ENCODE measurements around the gene GALNT9.

GALNT9 gene

DNA sequence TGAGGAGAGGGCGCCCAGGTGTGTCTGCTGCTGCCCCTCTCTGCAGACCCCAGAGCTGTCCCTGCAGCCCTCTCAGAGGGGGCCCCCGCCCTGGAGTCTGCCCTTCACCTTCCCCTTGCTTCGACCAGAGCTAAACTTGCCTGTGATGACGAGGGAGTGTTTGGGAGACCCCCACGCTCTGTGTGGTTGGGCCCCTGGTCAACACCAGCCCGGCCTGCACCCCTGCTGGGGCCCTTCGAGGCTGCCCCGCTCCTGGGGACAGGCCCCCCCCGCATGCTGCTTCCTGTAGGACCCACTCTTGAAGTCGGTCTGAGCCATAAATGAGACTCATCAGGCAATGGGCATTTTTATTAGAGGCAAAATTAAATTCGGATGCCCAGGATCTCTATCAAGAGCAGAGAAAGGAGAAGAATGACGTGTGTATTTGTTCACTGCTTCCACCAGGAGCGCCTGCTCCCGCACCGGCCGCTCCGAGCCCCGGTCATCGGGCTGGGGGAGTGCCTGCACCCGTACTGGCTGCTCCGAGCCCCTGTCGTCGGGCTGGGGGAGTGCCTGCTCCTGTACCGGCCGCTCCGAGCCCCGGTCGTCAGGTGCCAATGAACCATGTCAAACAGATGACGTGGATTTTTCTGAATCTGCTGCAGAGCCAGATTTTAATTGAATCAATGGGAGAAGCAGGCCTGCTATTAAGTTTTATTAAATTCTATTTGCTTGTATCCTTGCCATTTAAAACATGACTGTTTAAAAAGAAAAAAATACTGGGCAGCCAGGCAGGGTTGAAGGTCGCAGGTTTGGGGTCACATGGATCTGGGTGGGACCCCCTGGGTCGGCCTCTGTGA lies 137.5 kb downstream of the GALNT9 start:
- DNase-seq: no peak

DNA sequence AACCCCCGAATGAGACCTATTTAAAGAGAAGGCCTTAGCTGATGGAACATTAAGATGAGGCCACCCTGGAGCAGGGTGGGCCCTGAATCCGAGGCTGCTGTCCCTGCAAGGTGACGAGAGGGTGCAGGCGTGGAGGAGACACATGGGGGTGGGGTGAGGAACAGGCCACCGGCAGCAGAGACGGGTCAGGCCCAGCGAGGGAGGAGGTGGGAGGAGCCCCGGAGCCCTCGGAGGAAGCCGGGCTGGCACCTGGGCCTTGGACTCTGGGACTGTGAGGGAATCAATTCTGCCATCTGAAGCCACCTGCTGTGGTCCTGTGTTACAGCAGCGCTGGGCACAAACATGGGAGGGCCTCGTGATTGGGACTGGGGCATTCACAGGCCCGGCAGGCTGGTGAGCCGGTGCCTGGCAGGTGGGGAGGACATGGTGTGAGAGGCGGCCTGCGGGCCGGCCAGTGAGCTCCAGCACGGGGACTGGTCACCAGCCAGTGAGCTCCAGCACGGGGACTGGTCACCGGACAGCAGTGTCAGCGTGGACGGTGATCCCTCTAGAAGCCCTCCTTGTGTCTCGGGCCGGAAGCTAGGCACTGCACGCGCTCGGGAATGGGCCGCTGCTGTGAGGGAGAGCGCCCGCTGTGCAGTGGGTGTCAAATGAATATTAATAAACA lies 138.4 kb downstream of the GALNT9 start:
- DNase-seq: no peak

DNA sequence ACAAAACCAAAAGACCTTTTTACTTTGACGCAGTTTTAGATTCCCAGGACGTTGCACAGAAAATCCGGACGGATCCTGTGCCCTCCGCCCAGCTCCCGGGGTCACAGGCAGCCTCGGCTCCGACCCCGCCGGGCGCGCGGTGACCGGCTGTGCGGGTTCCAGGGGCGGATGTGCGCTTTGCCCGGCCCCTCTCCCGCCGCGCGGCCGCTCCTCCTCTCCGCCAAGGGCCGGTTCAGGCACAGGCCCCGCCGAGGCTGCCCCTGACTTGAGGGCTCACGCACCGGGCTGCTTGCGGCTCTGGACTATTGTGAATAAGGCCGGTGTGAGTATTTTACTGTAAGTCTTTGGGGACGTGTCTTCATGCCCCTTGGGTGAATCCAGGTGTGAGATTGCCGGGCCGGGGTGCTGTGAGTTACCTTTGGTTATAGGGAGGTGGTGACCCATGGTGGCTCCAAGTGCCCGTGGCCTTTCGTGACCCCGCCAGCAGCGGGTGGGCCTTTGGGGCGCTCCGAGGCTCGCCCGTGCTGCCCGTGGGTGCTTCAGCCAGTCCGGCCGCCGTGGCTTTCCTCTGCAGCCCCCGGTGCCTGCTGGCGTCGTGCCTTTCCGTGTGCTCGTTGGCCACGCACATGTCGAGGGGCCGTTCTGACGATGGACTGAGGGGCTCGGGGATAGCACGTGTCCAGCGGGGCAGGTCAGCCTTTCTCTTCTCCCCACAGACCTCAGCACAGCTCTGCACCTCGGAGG lies 139.2 kb downstream of the GALNT9 start:
- DNase-seq: no peak

DNA sequence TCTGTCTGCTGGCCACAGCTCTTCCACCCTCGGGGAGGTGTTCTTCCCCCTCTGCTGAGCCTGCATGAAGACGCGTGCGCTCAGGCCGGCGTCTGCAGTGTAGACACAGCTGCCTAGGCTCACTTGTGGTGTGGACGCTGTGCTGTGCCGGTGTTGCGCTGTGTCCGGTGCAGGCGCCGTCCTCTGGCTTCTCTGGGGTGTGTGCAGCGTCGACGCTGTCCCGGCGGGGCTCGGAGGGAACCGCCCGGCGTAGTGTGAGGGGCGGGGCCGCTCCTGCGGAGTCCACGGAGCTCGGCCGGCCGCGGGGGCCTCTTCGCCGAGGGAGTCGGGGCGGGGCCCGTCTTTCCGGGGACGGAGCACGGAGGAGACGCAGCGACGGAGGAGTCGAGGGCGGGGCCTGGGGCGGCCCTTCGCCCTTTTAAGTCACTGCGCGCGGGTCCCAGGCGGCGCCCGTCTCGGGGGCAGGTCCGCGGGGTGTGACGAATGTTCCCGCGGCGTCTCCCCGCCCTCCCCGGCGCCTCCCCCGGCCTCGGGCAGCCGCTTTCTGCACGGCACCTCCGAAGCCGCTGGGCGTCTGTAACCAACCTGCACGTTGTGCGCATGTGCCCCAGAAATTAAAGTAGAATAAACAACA lies 139.9 kb downstream of the GALNT9 start:
- DNase-seq: no peak

DNA sequence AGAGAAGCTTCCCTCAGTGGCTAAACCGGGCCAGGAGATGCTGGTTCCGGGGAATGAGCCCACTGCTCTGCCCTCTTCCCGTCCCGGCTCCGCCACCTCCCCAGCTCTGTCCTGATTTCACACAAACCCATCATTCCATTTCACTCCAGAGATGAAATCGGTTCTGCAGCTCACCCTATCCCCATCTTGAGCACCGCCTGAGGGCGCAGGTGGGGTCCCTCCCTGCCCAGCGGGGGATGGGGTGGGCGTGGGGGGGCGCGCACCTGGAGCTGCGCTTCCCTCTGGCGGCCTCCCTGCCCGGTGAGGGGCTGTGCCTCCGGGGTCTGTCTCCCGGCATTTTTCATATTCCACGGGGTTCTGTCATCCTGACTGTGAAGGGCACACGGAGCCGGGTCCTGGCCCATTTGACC lies 140.5 kb downstream of the GALNT9 start:
- no peak for DNase-seq

DNA sequence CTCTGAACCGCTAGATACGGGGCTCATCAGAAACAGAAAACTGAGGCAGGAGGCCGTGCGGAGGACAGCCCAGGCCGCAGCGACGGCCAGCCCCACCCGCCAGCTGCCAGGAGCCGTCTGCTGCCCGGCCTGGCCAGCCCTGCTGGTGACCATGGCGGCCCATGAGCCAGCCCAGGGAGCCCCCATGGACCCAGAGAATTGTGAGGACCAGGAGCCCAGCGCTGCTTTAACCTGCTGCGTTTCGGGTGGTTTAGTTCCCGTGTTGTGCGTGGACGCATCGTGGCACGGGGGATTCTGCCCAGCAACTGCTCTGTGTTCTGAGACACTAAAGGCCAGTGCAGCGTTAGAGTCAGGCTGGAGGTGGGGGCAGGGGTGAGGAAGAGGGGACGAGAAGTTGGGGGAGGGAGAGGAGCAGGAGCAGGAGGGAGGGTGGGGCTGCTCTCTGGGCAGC lies 140.9 kb downstream of the GALNT9 start:
- DNase-seq: no peak

DNA sequence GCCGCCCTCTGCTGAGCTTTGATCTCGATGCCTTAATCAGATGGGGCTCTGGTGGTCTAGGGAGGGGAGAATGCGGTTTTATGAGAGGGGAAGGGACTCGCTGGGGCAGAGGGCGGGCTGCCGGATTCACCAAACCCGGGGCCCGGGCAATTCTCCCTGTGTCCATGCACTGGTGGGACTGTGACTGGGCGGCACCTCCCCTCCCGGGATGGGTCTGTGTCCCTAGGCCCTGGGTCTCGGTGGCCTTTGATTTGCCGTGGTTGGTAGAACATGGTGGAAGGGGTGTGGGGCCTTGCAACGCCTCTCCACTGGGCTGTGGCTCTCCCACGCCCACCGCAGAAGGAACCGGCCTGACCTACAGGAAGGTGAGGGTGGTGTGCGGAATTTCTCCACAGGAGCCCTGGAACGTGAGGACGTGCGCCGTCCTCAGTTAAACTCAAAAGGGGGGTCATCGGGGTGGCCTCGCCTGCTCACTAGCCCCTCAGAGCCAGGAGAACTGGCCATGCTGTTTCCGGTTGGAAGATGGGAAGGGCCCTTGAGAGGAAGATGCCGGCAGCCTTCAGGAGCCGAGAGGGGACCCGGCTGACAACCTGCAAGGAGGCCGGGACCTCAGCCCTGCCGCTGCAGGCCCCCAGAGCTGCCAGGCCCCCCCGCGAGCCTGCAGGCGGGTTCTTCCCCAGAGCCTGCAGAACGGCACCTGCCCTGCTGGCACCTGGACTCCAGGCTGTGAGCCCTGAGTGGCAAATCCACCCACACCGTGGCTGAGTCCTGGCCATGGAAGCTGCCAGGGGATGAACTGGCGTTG lies 141.5 kb downstream of the GALNT9 start:
- DNase-seq: no peak

DNA sequence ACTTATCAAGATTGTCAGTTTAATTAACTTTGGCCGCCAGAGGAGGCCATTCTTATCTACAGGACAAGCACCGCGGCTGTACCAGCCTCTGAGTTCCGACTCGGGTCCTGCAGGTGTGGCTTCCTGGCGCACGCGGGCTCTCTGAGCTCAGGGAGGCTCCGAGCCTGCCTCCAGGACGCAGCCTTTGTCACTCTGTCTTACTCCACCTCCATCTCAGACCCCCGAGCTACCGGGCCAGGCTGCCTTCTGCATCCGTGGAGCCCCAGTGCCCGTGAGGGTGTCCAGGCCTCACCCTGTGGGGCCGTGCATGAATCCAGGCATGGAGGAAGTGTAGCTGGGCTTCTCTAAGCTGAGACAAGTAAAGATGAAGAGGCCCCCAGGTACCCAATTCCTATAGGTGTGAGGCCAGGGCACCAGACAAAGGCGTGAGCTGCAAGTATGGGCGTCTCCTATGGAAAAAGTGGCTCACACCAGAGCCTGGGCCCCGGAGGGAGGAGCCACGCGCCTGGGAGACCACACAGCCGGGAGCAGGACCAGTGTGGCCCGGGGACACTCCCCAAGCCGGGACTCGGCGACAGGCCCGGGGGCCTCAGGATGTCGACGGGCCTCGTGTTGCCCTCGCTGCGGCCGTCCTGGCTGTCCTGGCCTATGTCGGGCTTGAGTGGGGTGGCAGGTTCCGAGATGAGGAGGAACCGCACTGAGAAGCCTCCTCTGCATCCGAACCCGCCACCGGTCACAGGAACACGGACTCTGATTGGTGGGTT lies 142.3 kb downstream of the GALNT9 start:
- no peak for DNase-seq

DNA sequence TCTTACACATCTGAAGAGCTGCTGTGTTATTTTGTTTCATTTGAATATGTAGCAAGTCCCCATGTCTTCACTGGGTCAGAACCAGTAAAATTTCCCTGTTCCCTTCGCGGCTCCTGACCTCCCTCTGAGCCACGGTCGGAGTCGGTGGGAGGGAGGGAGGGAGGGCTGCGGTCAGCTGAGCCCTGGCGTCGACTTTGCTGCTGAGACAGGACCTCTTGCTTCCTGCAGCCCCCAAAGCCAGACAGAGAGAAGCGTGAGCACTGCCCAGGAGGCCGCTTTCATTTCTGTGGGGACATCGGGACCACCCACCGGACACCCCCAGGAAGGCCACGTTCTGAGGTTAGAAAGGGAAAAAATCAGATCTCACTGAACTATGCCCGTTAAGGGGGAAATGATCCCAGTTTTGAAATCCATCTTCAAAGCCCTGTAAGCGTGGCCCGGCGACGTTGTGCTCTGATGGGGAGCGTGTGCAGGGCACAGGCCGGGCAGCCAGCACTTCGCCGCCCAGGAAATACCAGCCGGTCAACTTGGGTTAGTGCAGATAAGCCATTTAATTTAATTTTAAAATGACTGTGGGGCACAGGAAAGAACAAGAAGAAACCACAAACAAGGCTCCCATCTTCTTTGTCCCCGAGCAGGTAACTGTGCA lies 143.1 kb downstream of the GALNT9 start:
- no peak for DNase-seq

DNA sequence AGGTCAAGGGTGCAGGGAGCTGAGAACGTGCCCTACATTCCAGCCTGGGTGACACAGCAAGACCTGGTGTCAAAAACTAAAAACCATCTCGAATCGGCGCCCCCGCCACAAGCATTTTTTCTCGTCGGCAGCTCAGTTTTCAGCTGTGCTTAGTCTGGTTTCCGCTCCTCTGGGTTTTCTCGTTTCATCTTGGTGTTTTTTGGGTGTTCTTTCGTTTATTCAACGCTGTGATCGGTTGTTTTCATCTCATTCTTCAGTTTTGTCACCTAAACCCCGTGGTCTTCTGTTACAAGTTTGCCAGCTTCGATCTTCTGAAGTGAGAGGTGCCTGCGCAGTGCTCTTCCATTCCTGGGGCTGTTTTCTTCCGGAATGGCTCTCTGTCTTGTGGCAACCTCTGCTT lies 143.7 kb downstream of the GALNT9 start:
- no peak for DNase-seq

DNA sequence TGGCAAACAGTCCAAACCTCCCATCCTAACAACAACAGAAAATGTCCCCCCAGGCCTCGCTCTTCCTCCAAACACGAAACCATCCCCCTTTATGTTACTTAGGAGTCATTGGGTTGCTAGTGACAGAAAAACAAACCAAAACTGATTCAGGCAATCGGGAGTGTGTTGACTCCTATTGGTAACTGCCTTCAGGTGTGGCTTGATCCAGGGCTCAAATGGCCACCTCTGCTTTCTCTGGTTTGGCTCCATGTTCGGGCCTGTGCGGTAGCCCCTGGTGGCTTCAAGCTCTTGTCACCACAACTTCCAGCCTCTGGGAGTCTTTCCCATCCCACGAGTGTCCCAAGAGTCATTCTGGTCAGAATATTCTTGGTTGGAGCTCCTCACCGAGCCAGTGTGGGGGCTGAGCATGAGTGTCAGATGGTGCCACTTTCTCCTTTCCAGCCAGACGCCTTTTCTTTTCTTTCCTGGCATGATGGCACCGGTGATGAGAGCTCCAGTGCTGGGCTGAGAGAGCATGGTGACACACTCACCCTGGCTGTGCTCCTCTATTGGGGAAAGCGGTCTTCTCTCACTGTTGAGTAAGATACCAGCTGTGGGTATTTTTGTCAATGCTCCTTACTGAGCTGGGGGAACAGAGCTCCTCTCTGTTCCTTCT lies 146.6 kb downstream of the GALNT9 start:
- no peak for DNase-seq

DNA sequence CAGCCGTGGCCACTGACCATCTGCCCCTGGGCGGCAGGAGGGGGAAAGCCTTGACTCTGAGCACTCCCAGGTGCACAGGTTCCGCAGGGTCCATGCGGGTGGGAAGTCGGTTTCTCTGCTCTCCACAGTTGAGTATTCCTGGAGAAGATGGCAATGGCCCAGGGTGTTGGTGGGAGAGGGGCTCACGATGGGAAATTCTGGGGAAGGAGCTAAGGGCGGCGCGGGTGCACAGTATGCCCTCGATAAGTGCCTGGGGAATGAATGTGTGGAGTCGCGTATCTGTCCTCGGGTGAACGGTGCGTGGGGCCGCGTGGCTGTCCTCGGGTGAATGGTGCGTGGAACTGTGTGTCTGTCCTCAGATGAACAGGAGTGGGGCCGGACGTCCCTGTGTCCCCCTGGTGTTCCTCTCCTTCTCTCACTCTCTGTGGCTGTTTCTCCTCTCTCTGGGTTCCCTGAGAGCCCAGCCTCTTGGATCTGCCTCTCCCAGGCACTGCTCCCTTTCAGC lies 147.1 kb downstream of the GALNT9 start:
- DNase-seq: no peak

DNA sequence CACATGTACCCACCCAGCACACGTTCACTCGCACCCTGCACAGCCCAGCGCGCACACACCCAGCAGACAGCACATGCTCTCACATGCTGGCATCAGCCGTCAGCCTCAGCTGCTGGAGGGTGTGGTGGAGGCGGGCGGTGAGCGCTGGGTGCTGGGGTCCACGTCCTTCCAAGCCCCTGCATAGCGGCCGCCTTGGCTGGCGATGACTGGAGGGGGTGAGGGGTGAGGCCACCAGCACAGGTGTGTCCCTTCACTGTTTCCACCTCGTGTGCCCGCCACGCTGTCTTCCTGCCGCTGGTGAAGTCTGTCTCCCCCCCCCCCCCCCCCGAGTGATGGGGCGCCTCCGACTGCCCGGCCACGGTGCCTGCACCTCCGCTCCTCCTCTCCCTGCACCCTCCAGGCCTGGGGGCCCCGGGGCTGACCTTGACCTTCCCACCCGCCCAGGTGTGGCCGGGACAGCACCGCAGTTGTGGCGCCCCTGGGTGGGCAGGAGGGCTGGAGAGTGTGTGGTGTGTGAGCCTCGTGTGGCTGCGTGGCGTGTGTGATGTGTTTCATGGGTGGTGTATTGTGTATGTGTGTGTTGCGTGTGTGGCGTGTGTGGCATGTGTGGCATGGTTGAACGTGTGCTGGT lies 147.7 kb downstream of the GALNT9 start:
- no peak for DNase-seq

DNA sequence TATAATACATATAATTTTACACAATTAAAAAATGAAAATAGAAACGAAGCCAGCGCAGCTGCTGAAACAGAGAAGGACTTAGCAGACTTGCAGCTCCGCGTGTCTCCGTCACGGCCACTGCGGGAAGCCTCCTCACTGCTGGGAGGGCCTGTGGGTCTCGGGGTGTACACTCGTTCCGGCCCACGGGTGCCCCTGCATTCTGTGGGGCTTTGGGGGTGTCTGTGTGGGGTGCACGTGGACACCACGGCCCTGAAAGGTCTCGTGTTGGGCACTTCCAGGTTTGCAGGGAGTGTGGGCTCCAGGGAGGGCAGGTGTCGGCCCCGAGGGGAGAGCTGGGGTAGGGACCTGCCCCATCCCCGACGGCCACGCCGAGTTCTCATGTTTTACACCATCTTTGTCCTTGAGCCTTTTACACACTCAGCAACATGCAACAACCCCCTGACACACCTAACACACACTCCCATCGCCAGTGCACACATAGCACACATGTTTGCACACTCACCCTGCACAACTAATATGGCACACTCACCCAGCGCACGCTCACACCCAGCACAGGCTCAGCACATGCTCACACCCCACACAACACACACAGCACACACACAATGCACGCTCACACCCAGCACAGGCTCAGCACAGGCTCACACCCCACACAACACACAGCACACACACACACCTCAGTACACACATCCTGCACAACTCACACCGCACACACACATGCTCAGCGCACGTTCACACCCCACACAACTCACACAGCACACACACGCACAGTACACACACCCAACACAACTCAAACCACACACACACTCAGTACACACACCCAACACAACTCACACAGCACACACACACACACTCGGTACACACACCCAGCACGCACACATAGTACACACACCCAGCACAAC lies 148.5 kb downstream of the GALNT9 start:
- no peak for DNase-seq

DNA sequence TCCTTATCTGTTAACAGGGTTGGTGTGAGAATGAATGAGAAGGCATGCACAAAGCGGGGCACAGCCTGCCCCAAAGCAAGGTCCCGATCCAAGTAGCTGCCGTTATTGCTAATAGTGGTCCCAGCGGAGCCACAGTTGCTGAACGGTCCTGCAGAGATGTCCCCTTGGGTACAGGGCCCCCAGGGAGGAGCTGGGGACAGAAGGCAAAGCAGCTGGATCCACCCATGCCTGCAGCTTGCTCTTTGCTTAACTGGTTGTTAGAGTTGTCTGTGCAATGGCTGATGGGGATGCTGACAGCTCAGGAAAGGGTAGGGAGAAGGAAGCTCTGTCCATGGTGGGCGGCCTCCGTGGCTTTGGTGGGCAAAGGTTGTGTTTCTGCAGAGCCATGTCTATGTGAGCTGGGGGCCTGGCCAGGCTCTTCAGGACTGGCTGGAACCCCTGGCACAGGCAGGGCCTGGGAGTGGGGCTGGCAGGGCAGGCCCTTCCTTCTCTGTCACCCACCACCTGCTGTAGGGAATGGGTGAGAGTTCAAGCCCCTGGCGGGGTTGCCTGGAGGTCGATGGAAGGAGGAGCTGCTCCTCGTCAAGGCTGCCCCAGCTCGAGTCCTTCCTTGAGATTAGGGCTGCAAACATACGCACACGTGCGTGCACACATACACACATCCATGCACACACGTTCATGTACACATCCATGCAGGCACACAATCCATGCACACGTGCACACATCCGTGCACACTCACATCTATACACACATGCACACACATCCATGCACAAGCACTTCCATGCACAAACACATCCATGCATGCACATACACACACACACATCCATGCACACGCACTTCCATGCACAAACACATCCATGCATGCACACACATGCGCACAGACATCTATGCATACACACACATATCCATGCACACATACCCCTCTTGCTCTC lies 149.7 kb downstream of the GALNT9 start:
- DNase-seq: no peak

DNA sequence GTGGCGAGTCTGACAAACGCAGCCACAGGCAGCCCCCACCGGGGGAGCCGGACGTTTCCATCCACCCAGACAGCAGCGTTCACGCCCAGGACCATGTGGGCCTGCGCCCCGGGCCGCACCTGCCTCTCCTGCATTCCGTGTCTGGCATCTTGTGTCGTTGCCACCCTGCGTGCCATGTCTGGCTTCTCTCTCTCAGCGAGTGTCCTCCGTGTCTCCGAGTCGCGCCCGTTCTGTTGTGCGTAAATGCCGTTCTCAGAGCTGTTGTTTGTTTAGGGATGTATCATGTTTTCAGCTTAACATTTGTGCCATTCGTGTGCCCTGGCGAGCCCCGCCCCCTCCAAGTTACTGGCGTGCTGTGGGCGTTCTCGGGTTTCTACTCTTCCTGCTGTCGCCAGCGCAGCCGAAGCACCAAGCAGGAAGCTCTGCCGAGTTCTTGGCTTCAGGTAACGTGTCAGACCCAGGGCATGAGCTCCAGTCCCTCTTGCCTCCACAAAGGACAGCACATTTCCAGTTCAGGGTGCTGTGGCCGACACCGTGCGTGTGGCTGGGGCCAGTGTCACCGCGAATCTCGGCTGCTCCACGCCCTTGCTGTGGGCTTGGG lies 150.5 kb downstream of the GALNT9 start:
- no peak for DNase-seq

DNA sequence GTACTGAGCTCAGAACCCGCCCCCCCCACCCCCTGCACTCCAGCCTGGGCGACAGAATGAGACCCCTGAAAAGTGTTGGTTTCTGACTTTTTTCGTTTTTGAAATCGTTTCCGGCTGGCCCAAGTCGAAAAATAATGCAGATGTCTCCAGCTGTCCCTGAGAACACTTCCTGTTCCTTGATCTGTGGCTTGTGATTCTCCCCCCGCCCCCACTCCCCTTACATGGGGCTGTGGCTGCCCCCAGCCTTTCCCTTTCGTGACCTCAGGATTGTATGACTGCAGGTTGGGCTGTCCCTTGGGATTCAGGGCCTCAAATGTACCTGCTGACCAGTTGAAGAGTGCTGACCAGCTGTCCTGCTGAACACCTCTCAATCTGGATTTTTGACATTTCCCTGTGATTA lies 151.1 kb downstream of the GALNT9 start:
- DNase-seq: no peak

Measured in NCI-H446 treated with DMSO at 0.1 percent for 48 hours (cell line).